SK-N-SH (cell line): ENCODE results near the gene IFNLR1. TPM values are rescaled to one million over a fixed set of nuclear protein-coding genes. Genes with fewer than 3 reads are reported as not detected.

Experiments used
- CTCF ChIA-PET: fragments of 300-600, 350-600 bp; formaldehyde crosslinking; extraction: SDS; loops from one replicate; lab custom pipeline; 2021; lab: Yijun Ruan, JAX
- POLR2A ChIA-PET: fragments of 350-600 bp; sonication (Branson Sonifier 250); formaldehyde crosslinking; extraction: SDS; loops from one replicate; lab custom pipeline; 2020; ENCODE audit warnings: antibody characterized with exemption, inconsistent platforms; lab: Yijun Ruan, JAX
- DNase-seq: peaks from one replicate; pipeline ENCODE4 v3.0.0; 2012
- H2AFZ ChIP-seq: fragments of 200-600 bp; sonication (generic); 2 replicates; pipeline ENCODE4 v1.8.1; 2016; ENCODE audit warnings: antibody characterized with exemption, mild to moderate bottlenecking, low read depth
- H3F3A ChIP-seq: fragments of 200-600 bp; sonication (generic); replicated peaks from 2 replicates; pipeline ENCODE3; 2016; ENCODE audit warnings: antibody characterized with exemption, mild to moderate bottlenecking; ENCODE audit not compliant: insufficient read depth
- H3K27ac ChIP-seq, 2 experiments: fragments of 200-500 bp in 1 of 2; fragments of 200-600 bp in 1 of 2; sonication (Bioruptor generic) in 1 of 2; sonication (generic), shearing (Covaris generic) in 1 of 2; 2 replicates each; pipeline versions ENCODE4 v1.5.1 to v1.6.1; 2014 to 2016; ENCODE audit warnings: low read depth in 2 of 2, inconsistent platforms in 1 of 2, low read length in 1 of 2, mild to moderate bottlenecking in 1 of 2, mixed read lengths in 1 of 2
- H3K27me3 ChIP-seq: fragments of 200-600 bp; sonication (generic), shearing (Covaris generic); 2 replicates; pipeline ENCODE4 v1.6.1; 2016; ENCODE audit warnings: mixed run types; ENCODE audit not compliant: insufficient read depth
- H3K36me3 ChIP-seq, 2 experiments: fragments of 200-500 bp in 1 of 2; fragments of 200-600 bp in 1 of 2; sonication (Bioruptor generic) in 1 of 2; sonication (generic) in 1 of 2; replicated peaks in 1 of 2; 2 replicates each; pipeline versions ENCODE3 to v1.5.1; 2014 to 2016; ENCODE audit warnings: low read length in 1 of 2, mild to moderate bottlenecking in 1 of 2; ENCODE audit not compliant: insufficient read depth in 2 of 2, control insufficient read depth in 1 of 2
- H3K4me1 ChIP-seq, 2 experiments: fragments of 200-500 bp in 1 of 2; fragments of 200-600 bp in 1 of 2; sonication (Bioruptor generic) in 1 of 2; sonication (generic), shearing (Covaris generic) in 1 of 2; 2 replicates each; pipeline versions ENCODE4 v1.5.1 to v1.6.1; 2014 to 2016; ENCODE audit warnings: low read depth in 1 of 2, low read length in 1 of 2, mixed run types in 1 of 2; ENCODE audit not compliant: insufficient read depth in 2 of 2, control insufficient read depth in 1 of 2
- H3K4me2 ChIP-seq: fragments of 200-600 bp; sonication (generic), shearing (Covaris generic); 2 replicates; pipeline ENCODE4 v1.6.1; 2017; ENCODE audit warnings: mixed run types
- H3K4me3 ChIP-seq, 2 experiments: fragments of 200-500 bp in 1 of 2; fragments of 200-600 bp in 1 of 2; sonication (Bioruptor generic) in 1 of 2; sonication (generic), shearing (Covaris generic) in 1 of 2; 2 replicates each; pipeline versions ENCODE4 v1.5.1 to v1.8.1; 2014 to 2016; ENCODE audit warnings: low read depth in 2 of 2, inconsistent platforms in 1 of 2, low read length in 1 of 2, mild to moderate bottlenecking in 1 of 2, mixed read lengths in 1 of 2, moderate library complexity in 1 of 2
- H3K79me2 ChIP-seq: fragments of 200-600 bp; sonication (generic); 2 replicates; pipeline ENCODE4 v1.8.1; 2017; ENCODE audit warnings: mild to moderate bottlenecking; ENCODE audit not compliant: insufficient read depth
- H3K9ac ChIP-seq: fragments of 200-600 bp; sonication (generic); 2 replicates; pipeline ENCODE4 v1.6.1; 2017; ENCODE audit warnings: mixed run types
- H3K9me2 ChIP-seq: fragments of 200-600 bp; sonication (generic); 2 replicates; pipeline ENCODE4 v1.6.1; 2017; ENCODE audit warnings: mixed run types
- H3K9me3 ChIP-seq: fragments of 200-600 bp; sonication (generic); 2 replicates; pipeline ENCODE4 v1.6.1; 2017; ENCODE audit warnings: mixed run types, mild to moderate bottlenecking, moderate library complexity
- H4K20me1 ChIP-seq: fragments of 200-600 bp; sonication (generic); 2 replicates; pipeline ENCODE4 v1.6.1; 2017; ENCODE audit warnings: mild to moderate bottlenecking, mixed run types; ENCODE audit not compliant: insufficient read depth
- FOSL2 ChIP-seq: IDR thresholded peaks from 2 replicates; pipeline ENCODE4 v1.4.0; 2012; ENCODE audit warnings: low read depth, mild to moderate bottlenecking, moderate library complexity, borderline replicate concordance
- FOXJ3 ChIP-seq: sonication (generic); formaldehyde crosslinking; IDR thresholded peaks from 2 replicates; pipeline ENCODE4 v1.5.1; 2020; ENCODE audit warnings: mild to moderate bottlenecking, missing genetic modification reagents
- FOXM1 ChIP-seq: IDR thresholded peaks from 2 replicates; pipeline ENCODE4 v1.4.0; 2012; ENCODE audit warnings: low read depth, mild to moderate bottlenecking
- GATA2 ChIP-seq: sonication (generic); formaldehyde crosslinking; IDR thresholded peaks from 2 replicates; pipeline ENCODE4 v1.5.0; 2020; ENCODE audit warnings: mild to moderate bottlenecking, missing genetic modification reagents
- JUND ChIP-seq: IDR thresholded peaks from 2 replicates; pipeline ENCODE4 v1.4.0; 2012
- NRF1 ChIP-seq: IDR thresholded peaks from 2 replicates; pipeline ENCODE4 v1.6.1; 2012; ENCODE audit warnings: low read depth, mild to moderate bottlenecking, low read length
- POLR2AphosphoS5 ChIP-seq: IDR thresholded peaks from 2 replicates; pipeline ENCODE4 v1.6.1; 2012; ENCODE audit warnings: low read depth, low read length
- RAD21 ChIP-seq: IDR thresholded peaks from 2 replicates; pipeline ENCODE4 v1.6.1; 2012; ENCODE audit warnings: mild to moderate bottlenecking, low read length
- RFX5 ChIP-seq: IDR thresholded peaks from 2 replicates; pipeline ENCODE4 v1.6.1; 2012; ENCODE audit warnings: mild to moderate bottlenecking, improper control_type of control experiment, low read length
- RXRA ChIP-seq: IDR thresholded peaks from 2 replicates; pipeline ENCODE4 v1.4.0; 2012; ENCODE audit warnings: low read depth, mild to moderate bottlenecking, borderline replicate concordance
- SMC3 ChIP-seq: IDR thresholded peaks from 2 replicates; pipeline ENCODE4 v1.6.1; 2012; ENCODE audit warnings: low read depth, low read length, improper control_type of control experiment
- TAF1 ChIP-seq: IDR thresholded peaks from 2 replicates; pipeline ENCODE4 v1.6.1; 2012; ENCODE audit warnings: low read depth, mild to moderate bottlenecking, low read length, moderate library complexity, borderline replicate concordance
- WGBS: methylation state at CpG from one replicate; pipeline ENCODE4 v1.1.6; 2017; ENCODE audit warnings: low lambda C conversion rate; 5-methylcytosine and 5-hydroxymethylcytosine counted together
- polyA plus RNA-seq, 3 experiments: library from polyadenylated mRNA; depleted of rRNA; stranded (reverse); fragments of >200 nt; gene quantifications; 2 replicates each; pipeline ENCODE4 v1.2.3, GENCODE V29; 2012
- TF ChIP-seq, protein P1 (sequence below): IDR thresholded peaks from 2 replicates; pipeline ENCODE4 v1.6.1; 2012; ENCODE audit warnings: mild to moderate bottlenecking, low read depth, low read length, moderate library complexity
- TF ChIP-seq, protein P2 (sequence below): fragments of 200-600 bp; sonication (generic); IDR thresholded peaks from 2 replicates; pipeline ENCODE4 v1.6.1; 2017; ENCODE audit warnings: antibody characterized with exemption, mild to moderate bottlenecking, moderate library complexity
- TF ChIP-seq, protein P3 (sequence below): fragments of 150-350 bp; IDR thresholded peaks from 2 replicates; pipeline ENCODE4 v1.6.1; 2017; ENCODE audit warnings: antibody characterized with exemption, low read length, low read depth, borderline replicate concordance

The IFNLR1 gene
- polyA plus RNA-seq, 1 of the 3 experiments (the other 2 are of a cell fraction): 0.30 TPM

DNA sequence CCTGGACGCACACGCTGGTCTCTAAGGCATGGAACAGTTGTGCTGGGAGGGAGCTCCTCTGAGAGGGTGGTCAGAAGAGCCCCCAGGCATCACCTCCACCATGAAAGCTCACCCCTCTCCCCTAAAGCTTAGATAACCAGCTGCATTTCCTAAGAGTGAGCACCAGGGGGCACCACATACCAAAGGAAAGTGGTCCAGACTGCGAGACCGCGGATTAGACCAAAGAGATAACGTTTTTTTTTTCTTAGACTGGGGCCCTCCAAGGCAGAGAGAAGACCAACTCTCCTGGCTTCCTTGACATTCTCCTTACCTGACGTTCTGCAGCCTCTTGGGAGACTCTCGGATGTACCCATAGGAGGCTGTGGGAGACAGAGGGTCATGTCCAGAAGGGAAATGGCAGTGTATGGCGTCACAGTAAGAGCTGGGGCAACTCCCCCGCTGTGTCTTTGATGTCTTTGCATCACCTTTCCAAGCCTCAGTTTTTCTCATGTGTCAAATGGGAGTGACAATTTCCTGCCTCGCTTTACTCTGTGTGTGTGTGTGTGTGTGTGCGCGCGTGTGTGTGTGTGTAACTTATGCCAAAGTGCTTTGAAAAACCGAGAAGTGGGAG is 12.3 kb upstream of the IFNLR1 start:
- Histone ChIP-seq H3K9me3 (no peaks in the 10 kb centered on the region), H2AFZ (no peak overlapping the region; the same call in 1 of the 2 replicates), H3K9me2 (no peaks in the 10 kb centered on the region), H3K4me3 (no peak overlapping the region; a peak in 1 of 4 replicates), H3K4me1 (peaks cover 0 to 7% of the 10 kb centered on the region in 2 experiments; a peak in 1 of 4 replicates), H3K79me2 (no peaks in the 10 kb centered on the region)
- 40% methylated on average over 14 of the region's 15 CpGs for WGBS
- CTCF ChIA-PET: interaction anchor here (0.5 to 10.7 kb wide), 69 partner anchors 9 to 637 kb away, joined by 3 to 451 read pairs (median 4); partner anchors contain the start of genes IFNLR1, RCAN3 and STPG1
- TF ChIP-seq NRF1: 0 out of 2 replicates have a peak, but pooled peaks have one; percentile 7
- no peak for TF ChIP-seq FOXJ3 (CRISPR knock-in tag)
- TF ChIP-seq GATA2 (CRISPR knock-in tag): peak; percentile 84
- peak; percentile 95 for TF ChIP-seq SMC3
- TF ChIP-seq RAD21: peak; percentile 95
- TF ChIP-seq, protein P1, sequence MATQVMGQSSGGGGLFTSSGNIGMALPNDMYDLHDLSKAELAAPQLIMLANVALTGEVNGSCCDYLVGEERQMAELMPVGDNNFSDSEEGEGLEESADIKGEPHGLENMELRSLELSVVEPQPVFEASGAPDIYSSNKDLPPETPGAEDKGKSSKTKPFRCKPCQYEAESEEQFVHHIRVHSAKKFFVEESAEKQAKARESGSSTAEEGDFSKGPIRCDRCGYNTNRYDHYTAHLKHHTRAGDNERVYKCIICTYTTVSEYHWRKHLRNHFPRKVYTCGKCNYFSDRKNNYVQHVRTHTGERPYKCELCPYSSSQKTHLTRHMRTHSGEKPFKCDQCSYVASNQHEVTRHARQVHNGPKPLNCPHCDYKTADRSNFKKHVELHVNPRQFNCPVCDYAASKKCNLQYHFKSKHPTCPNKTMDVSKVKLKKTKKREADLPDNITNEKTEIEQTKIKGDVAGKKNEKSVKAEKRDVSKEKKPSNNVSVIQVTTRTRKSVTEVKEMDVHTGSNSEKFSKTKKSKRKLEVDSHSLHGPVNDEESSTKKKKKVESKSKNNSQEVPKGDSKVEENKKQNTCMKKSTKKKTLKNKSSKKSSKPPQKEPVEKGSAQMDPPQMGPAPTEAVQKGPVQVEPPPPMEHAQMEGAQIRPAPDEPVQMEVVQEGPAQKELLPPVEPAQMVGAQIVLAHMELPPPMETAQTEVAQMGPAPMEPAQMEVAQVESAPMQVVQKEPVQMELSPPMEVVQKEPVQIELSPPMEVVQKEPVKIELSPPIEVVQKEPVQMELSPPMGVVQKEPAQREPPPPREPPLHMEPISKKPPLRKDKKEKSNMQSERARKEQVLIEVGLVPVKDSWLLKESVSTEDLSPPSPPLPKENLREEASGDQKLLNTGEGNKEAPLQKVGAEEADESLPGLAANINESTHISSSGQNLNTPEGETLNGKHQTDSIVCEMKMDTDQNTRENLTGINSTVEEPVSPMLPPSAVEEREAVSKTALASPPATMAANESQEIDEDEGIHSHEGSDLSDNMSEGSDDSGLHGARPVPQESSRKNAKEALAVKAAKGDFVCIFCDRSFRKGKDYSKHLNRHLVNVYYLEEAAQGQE: no peak; the same call in 1 of the 2 replicates
- TF ChIP-seq, protein P2, sequence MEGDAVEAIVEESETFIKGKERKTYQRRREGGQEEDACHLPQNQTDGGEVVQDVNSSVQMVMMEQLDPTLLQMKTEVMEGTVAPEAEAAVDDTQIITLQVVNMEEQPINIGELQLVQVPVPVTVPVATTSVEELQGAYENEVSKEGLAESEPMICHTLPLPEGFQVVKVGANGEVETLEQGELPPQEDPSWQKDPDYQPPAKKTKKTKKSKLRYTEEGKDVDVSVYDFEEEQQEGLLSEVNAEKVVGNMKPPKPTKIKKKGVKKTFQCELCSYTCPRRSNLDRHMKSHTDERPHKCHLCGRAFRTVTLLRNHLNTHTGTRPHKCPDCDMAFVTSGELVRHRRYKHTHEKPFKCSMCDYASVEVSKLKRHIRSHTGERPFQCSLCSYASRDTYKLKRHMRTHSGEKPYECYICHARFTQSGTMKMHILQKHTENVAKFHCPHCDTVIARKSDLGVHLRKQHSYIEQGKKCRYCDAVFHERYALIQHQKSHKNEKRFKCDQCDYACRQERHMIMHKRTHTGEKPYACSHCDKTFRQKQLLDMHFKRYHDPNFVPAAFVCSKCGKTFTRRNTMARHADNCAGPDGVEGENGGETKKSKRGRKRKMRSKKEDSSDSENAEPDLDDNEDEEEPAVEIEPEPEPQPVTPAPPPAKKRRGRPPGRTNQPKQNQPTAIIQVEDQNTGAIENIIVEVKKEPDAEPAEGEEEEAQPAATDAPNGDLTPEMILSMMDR: peak; percentile 86
- TF ChIP-seq, all 33 proteins: peak for 5
- Histone ChIP-seq H3K9ac (no peak overlapping the region), H3K27ac (no peak overlapping the region), H3K27me3 (no peaks in the 10 kb centered on the region), H4K20me1 (no peaks in the 10 kb centered on the region), H3K4me2 (0 out of 2 replicates have a peak overlapping the region, but pooled peaks have one; percentile 57), H3K36me3 (no peaks in the 10 kb centered on the region), H3F3A (no peaks in the 10 kb centered on the region)
- POLR2A ChIA-PET: interaction anchor here (0.7 to 1.0 kb wide), 2 partner anchors 193 to 214 kb away, joined by 3 to 4 read pairs; partner anchors contain the start of gene STPG1
- DNase-seq: peak; percentile 88

DNA sequence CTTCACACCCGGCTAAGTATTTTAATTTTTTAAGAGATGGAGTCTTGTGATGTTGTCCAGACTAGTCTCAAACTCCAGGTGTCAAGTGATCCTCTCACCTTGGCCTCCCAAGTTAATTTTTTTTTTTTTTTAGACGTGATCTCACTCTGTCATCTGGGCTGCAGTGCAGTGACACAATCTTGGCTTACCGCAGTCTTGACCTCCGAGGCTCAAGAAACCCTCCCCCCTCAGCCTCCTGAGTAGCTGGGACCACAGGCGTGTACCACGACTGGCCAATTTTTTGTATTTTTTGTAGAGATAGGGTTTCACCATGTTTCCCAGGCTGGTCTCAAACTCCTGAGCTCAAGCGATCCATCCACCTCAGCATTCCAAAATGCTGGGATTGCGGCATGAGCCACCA is 11.7 kb upstream of the IFNLR1 start:
- H3K27ac ChIP-seq: no peak overlapping the region
- no peak overlapping the region for H3K4me3 ChIP-seq
- no peaks in the 10 kb centered on the region for H3K79me2 ChIP-seq
- H3K27me3 ChIP-seq: no peaks in the 10 kb centered on the region
- no peak overlapping the region for H2AFZ ChIP-seq
- H3K9me2 ChIP-seq: no peaks in the 10 kb centered on the region
- H3K4me2 ChIP-seq: no peak overlapping the region
- CTCF ChIA-PET: interaction anchor here (0.5 to 10.7 kb wide), 57 partner anchors 9 to 638 kb away, joined by 3 to 451 read pairs (median 5); partner anchors contain the start of genes IFNLR1 and STPG1
- DNase-seq: no peak
- H3K9ac ChIP-seq: no peak overlapping the region
- no peaks in the 10 kb centered on the region for H3F3A ChIP-seq
- POLR2A ChIA-PET: interaction anchor here (0.7 to 1.0 kb wide), 2 partner anchors 194 to 215 kb away, joined by 3 to 4 read pairs; partner anchors contain the start of gene STPG1
- no peaks in the 10 kb centered on the region for H4K20me1 ChIP-seq
- peaks cover 0 to 7% of the 10 kb centered on the region in 2 experiments; a peak in 1 of 4 replicates for H3K4me1 ChIP-seq
- no peaks in the 10 kb centered on the region for H3K9me3 ChIP-seq
- H3K36me3 ChIP-seq: no peaks in the 10 kb centered on the region
- 36% methylated on average over 8 of the region's 8 CpGs for WGBS
- TF ChIP-seq RXRA: no peak
- TF ChIP-seq POLR2AphosphoS5: no peak
- no peak for TF ChIP-seq SMC3
- TF ChIP-seq FOXM1: no peak
- TF ChIP-seq RFX5: no peak
- no peak for TF ChIP-seq JUND
- TF ChIP-seq FOSL2: no peak
- TF ChIP-seq, protein P1: no peak
- no peak for TF ChIP-seq TAF1
- TF ChIP-seq, protein P3, sequence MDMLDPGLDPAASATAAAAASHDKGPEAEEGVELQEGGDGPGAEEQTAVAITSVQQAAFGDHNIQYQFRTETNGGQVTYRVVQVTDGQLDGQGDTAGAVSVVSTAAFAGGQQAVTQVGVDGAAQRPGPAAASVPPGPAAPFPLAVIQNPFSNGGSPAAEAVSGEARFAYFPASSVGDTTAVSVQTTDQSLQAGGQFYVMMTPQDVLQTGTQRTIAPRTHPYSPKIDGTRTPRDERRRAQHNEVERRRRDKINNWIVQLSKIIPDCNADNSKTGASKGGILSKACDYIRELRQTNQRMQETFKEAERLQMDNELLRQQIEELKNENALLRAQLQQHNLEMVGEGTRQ: no peak
